Smooth muscle cell (in vitro differentiated cells): ENCODE measurements around the gene MRPS21. TPM values are rescaled to one million over a fixed set of nuclear protein-coding genes. Genes with fewer than 3 reads are reported as not detected.

ENCODE experiments used
- DNase-seq: peaks from one replicate; lab custom pipeline; 2025; ENCODE audit not compliant: unreplicated experiment; lab: John Stamatoyannopoulos, UW
- H2AFZ ChIP-seq: fragments of 200-600 bp; sonication (generic); 2 replicates; pipeline ENCODE4 v1.6.0; 2016; ENCODE audit warnings: antibody characterized with exemption, low read depth, mild to moderate bottlenecking
- H3F3A ChIP-seq: fragments of 200-600 bp; sonication (generic); 2 replicates; pipeline ENCODE4 v1.6.0; 2017; ENCODE audit warnings: antibody characterized with exemption, low read depth
- H3K27ac ChIP-seq: fragments of 200-600 bp; sonication (generic); 2 replicates; pipeline ENCODE4 v1.5.1; 2016; ENCODE audit warnings: low read depth, mild to moderate bottlenecking
- H3K27me3 ChIP-seq: fragments of 200-600 bp; sonication (generic); 2 replicates; pipeline ENCODE4 v1.6.1; 2016; ENCODE audit warnings: low read depth, mild to moderate bottlenecking
- H3K36me3 ChIP-seq: fragments of 200-600 bp; sonication (generic); 2 replicates; pipeline ENCODE4 v1.5.1; 2016; ENCODE audit warnings: low read depth
- H3K4me1 ChIP-seq: fragments of 200-600 bp; sonication (generic); 2 replicates; pipeline ENCODE4 v1.5.1; 2016; ENCODE audit warnings: low read depth
- H3K4me2 ChIP-seq: fragments of 200-600 bp; sonication (generic); 2 replicates; pipeline ENCODE4 v1.6.0; 2016; ENCODE audit warnings: mild to moderate bottlenecking
- H3K4me3 ChIP-seq: fragments of 200-600 bp; sonication (generic); 2 replicates; pipeline ENCODE4 v1.5.1; 2016; ENCODE audit warnings: mild to moderate bottlenecking
- H3K79me2 ChIP-seq: fragments of 200-600 bp; sonication (generic); 2 replicates; pipeline ENCODE4 v1.6.0; 2016; ENCODE audit warnings: low read depth, mild to moderate bottlenecking
- H3K9ac ChIP-seq: fragments of 200-600 bp; sonication (generic); 2 replicates; pipeline ENCODE4 v1.6.0; 2016; ENCODE audit warnings: low read depth
- H3K9me3 ChIP-seq: fragments of 200-600 bp; sonication (generic); replicated peaks from 2 replicates; pipeline ENCODE4 v1.5.1; 2016; ENCODE audit warnings: low read depth
- H4K20me1 ChIP-seq: fragments of 200-600 bp; sonication (generic); 2 replicates; pipeline ENCODE4 v1.6.0; 2016; ENCODE audit warnings: low read depth
- CTCF ChIP-seq: fragments of 200-600 bp; sonication (generic); IDR thresholded peaks from 2 replicates; pipeline ENCODE4 v1.5.1; 2017; ENCODE audit warnings: borderline replicate concordance, mild to moderate bottlenecking, antibody characterized with exemption; ENCODE audit not compliant: insufficient read depth, poor library complexity, severe bottlenecking
- WGBS: methylation state at CpG from one replicate; pipeline ENCODE4 v1.1.7; 2016; ENCODE audit warnings: low lambda C conversion rate; 5-methylcytosine and 5-hydroxymethylcytosine counted together
- polyA plus RNA-seq: library from polyadenylated mRNA; unstranded; fragments of >200 nt; fragmentation: Nextera tagmentation; extraction: Ambion mirVana; gene quantifications from 2 replicates; pipeline ENCODE4 v1.2.1, GENCODE V29; 2016
- total RNA-seq: library from RNA; depleted of rRNA; stranded (reverse); fragments of >200 nt; gene quantifications from 2 replicates; pipeline ENCODE4 v1.2.3, GENCODE V29; 2014

Gene MRPS21
- total and polyA plus RNA-seq, 2 experiments from 2014 or later: 53.8 to 85.9 TPM

GRCh38 chr1:150352866-150353265 is 59.2 kb downstream of the MRPS21 start:
- Histone ChIP-seq H4K20me1 (no peaks in the 10 kb centered on the region), H3K79me2 (no peaks in the 10 kb centered on the region), H3K9me3 (no peaks in the 10 kb centered on the region), H3K4me1 (no peaks in the 10 kb centered on the region), H3F3A (no peaks in the 10 kb centered on the region), H3K27me3 (no peaks in the 10 kb centered on the region), H3K27ac (no peak overlapping the region), H3K9ac (no peak overlapping the region), H3K4me3 (no peak overlapping the region), H2AFZ (no peak overlapping the region), H3K4me2 (no peak overlapping the region), H3K36me3 (peaks cover 17% of the 10 kb centered on the region)
- WGBS: over 99% methylated on average over 4 of the region's 4 CpGs
- no peak for DNase-seq
- TF ChIP-seq CTCF: no peak

Other genes with a start within 250 kb of the MRPS21 start
- 44.7 and 49.6 TPM in 2 replicates for gene VPS45, start 226.1 kb upstream of the MRPS21 start, total RNA-seq
- 28.6 and 30.2 TPM in 2 replicates for gene VPS45, start 226.1 kb upstream of the MRPS21 start, polyA plus RNA-seq
- 44.1 and 48.5 TPM in 2 replicates for gene PLEKHO1, start 143.9 kb upstream of the MRPS21 start, total RNA-seq
- 75.5 and 81.0 TPM in 2 replicates for gene PLEKHO1, start 143.9 kb upstream of the MRPS21 start, polyA plus RNA-seq
- gene ANP32E, start 57.7 kb upstream of the MRPS21 start, total RNA-seq: 36.5 and 42.4 TPM in 2 replicates
- 25.0 and 34.1 TPM in 2 replicates for gene ANP32E, start 57.7 kb upstream of the MRPS21 start, polyA plus RNA-seq
- gene CA14, start 36.1 kb upstream of the MRPS21 start, total RNA-seq: 0.22 TPM in 1 of 2 replicates, not detected in the other
- 0.59 and 0.91 TPM in 2 replicates for gene CA14, start 36.1 kb upstream of the MRPS21 start, polyA plus RNA-seq
- 74.8 and 86.8 TPM in 2 replicates for gene APH1A, start 24.8 kb upstream of the MRPS21 start, total RNA-seq
- 43.4 and 44.5 TPM in 2 replicates for gene APH1A, start 24.8 kb upstream of the MRPS21 start, polyA plus RNA-seq
- gene C1orf54, start 21.1 kb upstream of the MRPS21 start, total RNA-seq: 5.1 and 6.4 TPM in 2 replicates
- 5.4 and 7.9 TPM in 2 replicates for gene C1orf54, start 21.1 kb upstream of the MRPS21 start, polyA plus RNA-seq
- 8.4 and 13.1 TPM in 2 replicates for gene CIART, start 11.3 kb upstream of the MRPS21 start, total RNA-seq
- 7.2 and 15.2 TPM in 2 replicates for gene CIART, start 11.3 kb upstream of the MRPS21 start, polyA plus RNA-seq
- gene PRPF3, start 27.7 kb downstream of the MRPS21 start, total RNA-seq: 34.6 and 41.8 TPM in 2 replicates
- 26.6 and 33.9 TPM in 2 replicates for gene PRPF3, start 27.7 kb downstream of the MRPS21 start, polyA plus RNA-seq
- 15.4 and 17.1 TPM in 2 replicates for gene RPRD2, start 70.3 kb downstream of the MRPS21 start, total RNA-seq
- gene RPRD2, start 70.3 kb downstream of the MRPS21 start, polyA plus RNA-seq: 14.2 and 15.8 TPM in 2 replicates
- gene TARS2, start 193.6 kb downstream of the MRPS21 start, total RNA-seq: 8.6 and 10.2 TPM in 2 replicates
- 20.9 and 23.1 TPM in 2 replicates for gene TARS2, start 193.6 kb downstream of the MRPS21 start, polyA plus RNA-seq
- 14.6 and 19.0 TPM in 2 replicates for gene ECM1, start 214.2 kb downstream of the MRPS21 start, total RNA-seq
- gene ECM1, start 214.2 kb downstream of the MRPS21 start, polyA plus RNA-seq: 32.0 and 36.1 TPM in 2 replicates
- not detected in 2 replicates for gene FALEC, start 221.9 kb downstream of the MRPS21 start, total RNA-seq
- gene FALEC, start 221.9 kb downstream of the MRPS21 start, polyA plus RNA-seq: 0.62 and 1.2 TPM in 2 replicates